Left renal cortex interstitium (tissue), 4 donors: Measurements from ENCODE around the gene CD2. TPM values are rescaled to one million over a fixed set of nuclear protein-coding genes. Genes with fewer than 3 reads are reported as not detected.

ENCODE experiments used
- DNase-seq, 4 donors: peaks; one replicate each; pipeline ENCODE4 v3.0.0-alpha.2; 2013; ENCODE audit warnings: low read depth in 4 of 4, low spot score in 2 of 4, missing footprints in 1 of 4
- polyA plus RNA-seq, 4 donors: library from polyadenylated mRNA; unstranded; fragments of 120-200 nt; gene quantifications; one replicate each; pipeline ENCODE4 v1.2.1, GENCODE V29; 2013; ENCODE audit not compliant: insufficient read length in 4 of 4

CD2 gene
- polyA plus RNA-seq, 4 donors: 0.08 to 0.34 (median 0.20) TPM

DNA sequence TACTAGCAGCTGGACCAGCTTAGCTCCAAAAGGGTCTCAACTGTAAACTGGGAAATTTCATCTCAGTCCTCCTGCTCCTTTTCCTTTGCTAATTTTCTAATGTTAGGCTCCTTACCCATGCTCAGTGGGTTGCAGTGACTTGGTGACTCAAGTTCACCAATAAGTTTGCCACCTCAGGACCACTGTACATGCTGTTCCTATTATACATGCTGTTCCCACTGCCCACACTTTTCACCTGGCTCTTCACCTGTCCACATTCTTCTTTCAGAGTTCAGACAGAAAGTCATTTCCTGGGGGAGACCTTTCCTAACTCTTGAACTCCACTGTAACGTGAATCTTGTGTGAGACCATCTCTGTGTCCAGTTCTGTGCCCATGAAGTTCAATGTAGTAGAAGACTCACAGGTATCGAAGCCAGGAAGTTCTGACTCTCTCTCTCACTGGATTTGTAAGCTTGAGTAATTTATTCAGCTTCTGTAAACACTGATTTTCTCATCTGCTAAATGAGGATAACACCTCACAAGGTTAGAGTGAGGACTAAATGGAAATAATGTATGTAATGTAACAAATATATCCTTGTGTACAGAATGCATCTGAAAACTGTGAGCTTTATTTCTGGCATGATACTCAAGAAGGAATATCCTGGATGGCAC, 17.9 kb downstream of the CD2 start:
- no peak for DNase-seq

- no peak for DNase-seq
These were observed 18.4 kb downstream of the CD2 start for GRCh38 chr1:116772648-116773045.

- no peak for DNase-seq
These were observed 21.0 kb downstream of the CD2 start for GRCh38 chr1:116775116-116775752.

DNA sequence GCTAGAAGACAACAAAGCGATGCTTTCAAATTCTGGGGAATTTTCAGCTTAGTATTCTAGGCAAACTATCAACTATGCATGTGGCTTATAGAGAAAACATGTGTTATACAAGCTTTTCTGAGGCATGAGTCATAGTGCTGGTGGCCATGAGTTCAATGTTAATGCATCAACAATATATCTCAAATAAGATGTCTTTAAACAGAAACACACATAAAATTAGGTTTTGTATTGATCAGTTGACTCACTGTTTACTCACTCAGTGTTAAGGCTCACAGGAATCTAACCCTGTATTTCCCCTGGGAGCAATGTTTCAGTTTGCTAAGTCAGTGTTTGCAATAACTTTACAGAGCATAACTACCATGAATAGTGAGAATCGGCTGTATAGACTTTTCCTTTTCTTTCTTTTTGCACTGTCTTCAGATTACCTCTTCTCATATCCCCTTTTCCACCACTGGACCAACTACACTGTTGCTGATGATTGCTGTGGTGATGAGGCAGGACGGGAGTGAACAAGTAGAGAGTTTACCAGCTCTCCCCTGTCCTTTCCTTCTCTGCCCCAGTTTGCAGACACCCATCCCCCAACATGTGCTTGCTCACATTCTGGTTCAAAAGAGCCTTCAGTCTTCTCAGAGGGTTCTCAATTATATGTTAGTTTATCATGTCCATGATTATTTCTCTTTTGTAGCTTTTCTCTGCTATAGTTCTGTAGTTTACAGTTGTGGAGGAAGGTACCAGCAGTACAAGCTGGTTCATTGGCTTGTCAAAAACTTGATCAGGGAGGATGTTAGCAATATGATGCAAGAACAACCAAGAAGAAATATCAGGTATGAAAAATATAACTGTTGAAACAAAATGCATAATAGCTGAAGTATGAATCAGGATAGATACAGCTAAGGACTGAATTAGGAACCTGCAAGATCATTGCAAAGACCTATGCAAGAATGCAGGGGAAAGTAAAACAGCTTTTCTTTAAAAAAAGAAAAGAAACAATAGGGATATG, 23.9 kb downstream of the CD2 start:
- no peak for DNase-seq

DNA sequence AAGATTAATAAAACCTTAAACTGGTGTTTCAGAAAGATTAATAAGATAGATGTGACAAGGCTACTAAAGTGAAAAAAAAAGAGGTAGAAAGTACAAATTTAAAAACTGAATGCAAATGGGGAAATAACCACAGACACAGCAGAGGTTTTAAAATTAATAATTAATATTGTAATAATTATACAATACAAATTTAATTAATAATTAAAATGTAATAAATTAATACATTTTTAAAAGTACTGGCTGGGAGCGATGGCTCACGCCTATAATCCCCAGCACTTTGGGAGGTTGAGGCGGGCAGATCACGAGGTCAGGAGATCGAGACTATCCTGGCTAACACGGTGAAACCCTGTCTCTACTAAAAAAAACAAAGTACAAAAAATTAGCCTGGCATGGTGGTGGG, 26.8 kb downstream of the CD2 start:
- DNase-seq: no peak

DNA sequence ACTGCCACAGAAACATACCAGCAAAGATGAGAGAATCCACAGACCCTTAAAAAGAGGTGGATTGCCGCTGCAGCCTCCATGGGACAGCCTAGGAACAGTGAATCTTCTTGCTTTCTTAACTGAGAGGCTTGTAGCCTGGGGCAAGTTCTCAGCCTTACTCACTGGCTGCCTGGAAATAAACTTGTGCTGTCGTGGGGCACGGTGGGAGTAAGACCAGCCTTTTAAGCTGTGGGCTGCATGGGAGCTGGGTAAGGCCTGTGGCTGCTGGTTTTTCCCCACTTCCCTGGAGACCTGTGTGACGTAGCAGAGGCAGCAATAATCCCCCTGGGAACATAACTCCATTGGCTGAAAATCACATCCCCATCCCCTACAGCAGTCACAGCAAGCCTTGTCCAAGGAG, 30.8 kb downstream of the CD2 start:
- DNase-seq: no peak

GRCh38 chr1:116786049-116786448, 31.8 kb downstream of the CD2 start:
- no peak for DNase-seq

- no peak for DNase-seq
These were observed 37.5 kb downstream of the CD2 start for GRCh38 chr1:116791727-116792126.

DNA sequence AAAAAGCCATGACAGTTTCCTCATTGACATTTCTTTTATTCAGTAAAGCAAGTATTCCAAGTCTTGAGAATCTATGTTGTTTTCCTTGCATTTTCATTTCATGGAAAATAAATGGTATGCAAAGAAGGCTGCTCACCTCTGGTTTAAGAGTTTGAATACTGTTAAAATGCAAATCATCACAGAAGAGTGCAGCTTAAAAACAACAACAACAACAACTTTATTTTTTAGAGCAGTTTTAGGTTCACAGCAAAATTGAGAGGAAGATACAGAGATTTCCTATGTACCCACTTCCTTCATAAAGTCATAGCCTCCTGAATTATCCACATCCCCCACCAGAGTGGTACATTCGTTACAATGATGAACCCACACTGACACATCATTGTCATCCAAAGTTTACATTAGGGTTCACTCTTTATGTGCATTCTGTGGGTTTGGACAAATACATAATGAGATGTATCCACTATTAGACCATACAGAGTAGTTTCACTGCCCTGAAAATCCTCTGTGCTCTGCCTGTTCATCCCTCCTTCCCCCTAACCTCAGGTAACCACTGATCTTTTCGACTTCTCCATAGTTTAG, 39.2 kb downstream of the CD2 start:
- DNase-seq: no peak

DNA sequence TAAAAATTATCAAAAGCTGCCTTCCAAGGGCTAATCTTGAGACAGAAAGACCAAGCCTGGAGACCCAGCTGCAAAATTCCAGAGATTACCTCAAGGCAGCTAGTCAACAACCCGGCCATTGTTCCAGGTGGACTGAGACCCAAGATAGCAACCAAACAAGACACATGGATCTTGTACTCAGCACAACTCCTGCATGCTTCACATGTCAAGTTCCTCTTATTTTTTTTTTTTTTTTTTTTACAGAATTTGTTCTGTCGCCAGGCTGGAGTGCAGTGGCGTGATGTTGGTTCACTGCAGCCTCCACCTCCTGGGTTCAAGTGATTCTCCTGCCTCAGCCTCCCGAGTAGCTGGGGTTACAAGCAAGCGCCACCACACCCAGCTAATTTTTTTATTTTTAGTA, 40.1 kb downstream of the CD2 start:
- no peak for DNase-seq

DNA sequence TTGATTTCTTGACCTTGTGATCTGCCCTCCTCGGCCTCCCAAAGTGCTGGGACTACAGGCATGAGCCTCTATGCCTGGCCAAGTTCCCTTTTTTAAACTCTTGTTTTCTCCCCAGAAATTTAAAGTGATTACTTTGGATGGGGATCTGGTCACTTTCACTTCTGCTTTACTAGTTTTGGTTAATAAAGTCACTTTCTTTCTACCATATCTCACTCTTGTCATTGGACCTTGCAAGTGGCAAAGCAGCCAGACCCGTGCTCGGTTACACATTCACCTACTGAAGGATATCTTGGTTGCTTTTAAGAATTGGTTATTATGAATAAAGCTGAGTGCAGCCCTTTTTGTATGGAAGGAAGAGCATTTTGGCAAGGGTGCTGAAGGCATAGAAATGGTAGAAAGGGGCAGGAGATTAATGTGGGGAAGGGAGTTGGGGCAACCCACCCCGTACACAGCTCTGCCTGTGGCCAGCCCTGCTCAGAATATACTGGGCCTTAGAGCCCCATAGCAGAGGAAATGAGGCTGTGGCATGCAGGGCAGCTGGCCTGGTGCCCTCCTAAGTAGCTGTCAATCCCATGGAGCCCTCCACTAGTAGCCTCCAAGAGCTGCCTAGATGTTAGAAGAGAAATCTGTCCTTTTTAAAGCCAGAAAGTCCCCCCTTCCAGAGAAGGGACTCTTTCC, 40.7 kb downstream of the CD2 start:
- DNase-seq: no peak

DNA sequence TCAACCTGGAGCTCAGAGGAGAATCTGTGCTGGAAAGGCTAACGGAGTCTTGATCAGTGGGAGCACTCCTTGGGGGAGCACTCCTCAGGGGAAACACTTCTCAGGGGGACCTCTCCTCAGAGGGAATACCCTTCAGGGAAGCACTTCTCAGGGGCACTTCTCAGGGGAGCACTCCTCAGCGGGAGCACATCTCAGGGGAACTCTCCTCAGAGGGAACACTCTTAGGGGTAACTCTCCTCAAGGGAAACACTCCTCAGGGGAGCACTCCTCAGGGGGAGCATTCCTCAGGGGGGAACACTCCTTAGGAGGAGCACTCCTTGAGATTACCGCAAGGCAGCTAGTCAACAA, 41.2 kb downstream of the CD2 start:
- DNase-seq: no peak

GRCh38 chr1:116804736-116805135, 50.5 kb downstream of the CD2 start:
- DNase-seq: no peak

GRCh38 chr1:116805398-116805797, 51.2 kb downstream of the CD2 start:
- DNase-seq: no peak

GRCh38 chr1:116806245-116806644, 52.0 kb downstream of the CD2 start:
- no peak for DNase-seq

- DNase-seq: no peak
These were observed 52.4 kb downstream of the CD2 start for GRCh38 chr1:116806671-116807070.

GRCh38 chr1:116807394-116808199, 53.4 kb downstream of the CD2 start:
- no peak for DNase-seq

- no peak for DNase-seq
These were observed 54.1 kb downstream of the CD2 start for GRCh38 chr1:116808200-116808847.

GRCh38 chr1:116808848-116809508, 54.7 kb downstream of the CD2 start:
- DNase-seq: no peak
